Esophagus squamous epithelium (tissue), 4 donors: ENCODE data around the gene PICK1.

ENCODE experiments used
- CTCF ChIP-seq, 6 experiments: fragments of 450-650 bp in 4 of 6; fragments of 200-600 bp in 2 of 6; sonication (generic) in 2 of 6; IDR thresholded peaks; one replicate each; pipeline ENCODE4 v1.5.1; 2016 to 2019; ENCODE audit warnings: antibody characterized with exemption in 6 of 6, mild to moderate bottlenecking in 4 of 6, moderate library complexity in 4 of 6
- POLR2A ChIP-seq, 4 donors: fragments of 450-650 bp; IDR thresholded peaks; one replicate each; pipeline ENCODE4 v1.6.1; 2017; ENCODE audit warnings: antibody characterized with exemption in 4 of 4, mild to moderate bottlenecking in 4 of 4, moderate library complexity in 3 of 4

GRCh38 chr22:38035530-38035885 lies 21.7 kb upstream of the PICK1 start:
- TF ChIP-seq CTCF (IDR thresholded peaks at IDR 0.05) (no peak), POLR2A (IDR thresholded peaks at IDR 0.05) (no peak)
